ENCODE data around the gene SEC14L3. TPM values are rescaled to one million over a fixed set of nuclear protein-coding genes. Genes with fewer than 3 reads are reported as not detected.

The SEC14L3 gene
- total and polyA plus RNA-seq, 8 donors: 0.05 TPM; not detected in 7

DNA sequence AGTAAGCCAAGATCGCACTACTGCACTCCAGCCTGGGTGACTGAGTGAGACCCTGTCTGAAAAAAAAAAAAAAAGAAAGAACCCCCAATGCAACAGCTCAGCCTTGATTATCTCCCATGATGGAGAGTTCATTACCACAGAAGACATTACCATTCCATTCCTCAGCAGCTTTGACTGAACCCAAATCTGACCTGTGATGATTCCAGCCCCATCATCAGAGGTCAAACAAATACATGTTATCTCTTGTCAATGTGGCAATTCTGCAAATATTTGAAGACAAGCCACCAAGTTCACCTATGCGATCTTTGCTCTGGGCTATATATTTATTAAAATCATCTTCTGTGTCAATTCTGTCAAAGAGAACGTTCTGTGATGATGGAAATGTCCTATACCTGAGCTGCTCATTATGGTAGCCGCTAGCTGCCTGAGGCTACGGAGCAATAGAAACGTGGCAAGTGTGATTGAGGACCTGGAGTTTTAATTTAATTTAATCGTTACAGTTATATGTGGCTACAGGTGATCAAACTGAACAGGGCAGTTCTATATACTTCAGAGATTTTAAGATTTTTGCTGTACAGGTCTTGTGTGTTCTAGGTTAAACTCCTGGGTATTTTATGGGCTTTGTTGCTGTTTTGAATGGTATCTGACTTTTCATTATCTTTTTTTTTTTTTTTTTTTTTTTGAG, 25.8 kb upstream of the SEC14L3 start:
- H3K27ac ChIP-seq: no peak overlapping the region
- DNase-seq (no peak), FAIRE-seq (no peak), ATAC-seq (no peak)
- H3K4me1 ChIP-seq: no peaks in the 10 kb centered on the region
- no peaks in the 10 kb centered on the region for H3K9me3 ChIP-seq
- intact Hi-C loops (cut with DNase I): no loop called here
- TF ChIP-seq CTCF (IDR thresholded peaks at IDR 0.05): no peak
- H3K27me3 ChIP-seq: no peaks in the 10 kb centered on the region
- H3K4me3 ChIP-seq: no peak overlapping the region
- H3K36me3 ChIP-seq: no peaks in the 10 kb centered on the region
- WGBS, 2 donors: 59% methylated on average over 7 of the region's 7 CpGs

- WGBS, 2 donors: 71 to 74% methylated on average over 14 of the region's 14 CpGs
- intact Hi-C loops (cut with DNase I): no loop called here
- TF ChIP-seq CTCF (IDR thresholded peaks at IDR 0.05): no peak
- Histone ChIP-seq H3K4me1 (no peaks in the 10 kb centered on the region), H3K36me3 (no peaks in the 10 kb centered on the region), H3K9me3 (no peaks in the 10 kb centered on the region), H3K27me3 (no peaks in the 10 kb centered on the region), H3K4me3 (no peak overlapping the region), H3K27ac (no peak overlapping the region)
- FAIRE-seq: no peak
- ATAC-seq: no peak
- DNase-seq: no peak
Observed at GRCh38 chr22:30495041-30495784, 23.4 kb upstream of the SEC14L3 start.

DNA sequence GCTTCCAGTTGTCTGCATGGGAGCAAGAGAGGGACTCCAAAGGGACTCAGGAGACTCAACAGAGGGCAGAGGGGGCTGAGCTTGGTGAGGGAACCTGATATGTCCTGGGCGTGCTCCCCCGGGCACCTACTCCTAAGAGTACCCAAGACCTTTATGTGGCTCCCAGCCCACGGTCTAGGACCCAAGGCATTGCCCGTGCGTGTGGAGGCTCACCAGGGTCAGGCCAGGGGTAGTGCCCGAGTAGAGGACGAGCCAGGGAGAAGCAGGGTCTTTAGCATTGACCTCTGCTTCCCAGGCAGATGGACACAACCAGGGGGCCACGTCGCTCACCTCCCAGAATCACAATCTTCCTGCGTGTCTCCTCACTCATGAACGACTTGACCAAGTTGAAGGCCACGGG, 20.3 kb upstream of the SEC14L3 start:
- no peak for DNase-seq
- no peaks in the 10 kb centered on the region for H3K27me3 ChIP-seq
- H3K27ac ChIP-seq: no peak overlapping the region
- H3K9me3 ChIP-seq: no peaks in the 10 kb centered on the region
- no peaks in the 10 kb centered on the region for H3K36me3 ChIP-seq
- 76 to 79% methylated on average over 12 of the region's 12 CpGs for WGBS, 2 donors
- TF ChIP-seq CTCF (IDR thresholded peaks at IDR 0.05): no peak
- ATAC-seq: no peak
- no peaks in the 10 kb centered on the region for H3K4me1 ChIP-seq
- H3K4me3 ChIP-seq: no peak overlapping the region
- no peak for FAIRE-seq
- intact Hi-C loops (cut with DNase I): no loop called here

DNA sequence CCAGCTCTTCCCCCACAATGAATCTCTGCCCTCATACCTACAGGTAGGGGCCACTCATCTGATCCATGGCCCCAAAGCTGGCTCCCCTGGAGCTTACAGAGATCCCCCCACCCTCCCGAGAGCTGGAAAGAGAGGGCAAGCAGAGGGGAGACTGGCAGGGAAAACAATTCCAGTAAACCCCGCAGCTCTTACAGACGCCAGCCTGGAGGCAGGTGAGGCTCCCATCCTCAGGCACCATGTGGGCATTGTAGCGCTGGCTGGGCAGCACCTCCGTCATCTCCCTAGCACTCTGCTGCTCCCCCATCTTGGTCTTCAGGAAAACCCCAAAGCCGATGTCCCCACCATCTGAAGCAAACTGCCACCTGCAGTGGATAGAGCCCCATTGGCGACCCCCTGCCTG, 19.6 kb upstream of the SEC14L3 start:
- H3K27me3 ChIP-seq: no peaks in the 10 kb centered on the region
- DNase-seq: no peak
- H3K36me3 ChIP-seq: no peaks in the 10 kb centered on the region
- WGBS, 2 donors: 82 to 89% methylated on average over 6 to 7 of the region's 7 CpGs
- FAIRE-seq: no peak
- intact Hi-C loops (cut with DNase I): no loop called here
- H3K4me3 ChIP-seq: no peak overlapping the region
- H3K4me1 ChIP-seq: no peaks in the 10 kb centered on the region
- TF ChIP-seq CTCF (IDR thresholded peaks at IDR 0.05): no peak
- H3K27ac ChIP-seq: no peak overlapping the region
- no peaks in the 10 kb centered on the region for H3K9me3 ChIP-seq
- no peak for ATAC-seq

DNA sequence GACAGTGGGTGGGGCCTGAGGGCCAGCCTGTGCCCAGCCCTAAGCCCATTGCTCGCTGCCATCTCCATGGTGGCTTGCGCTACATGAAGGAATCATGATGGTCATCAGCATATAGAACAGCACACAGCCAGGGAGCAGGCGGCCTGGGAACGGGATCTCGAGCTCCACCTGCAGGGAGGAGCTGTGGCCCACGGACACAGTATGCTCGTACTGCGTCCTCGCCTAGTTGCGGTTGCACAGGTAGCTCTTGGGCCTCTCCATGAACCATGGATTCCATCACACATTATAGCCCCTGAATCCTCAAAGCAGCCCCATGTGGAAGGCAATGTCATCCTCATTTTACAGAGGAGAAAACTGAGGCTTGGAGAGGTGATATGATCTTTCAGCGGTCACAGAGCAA, 18.6 kb upstream of the SEC14L3 start:
- H3K27me3 ChIP-seq: no peaks in the 10 kb centered on the region
- DNase-seq (no peak), ATAC-seq (no peak), FAIRE-seq (no peak)
- H3K4me1 ChIP-seq: no peaks in the 10 kb centered on the region
- H3K36me3 ChIP-seq: no peaks in the 10 kb centered on the region
- no peak for TF ChIP-seq CTCF (IDR thresholded peaks at IDR 0.05)
- 67 to 79% methylated on average over 11 of the region's 11 CpGs for WGBS, 2 donors
- H3K4me3 ChIP-seq: no peak overlapping the region
- no peak overlapping the region for H3K27ac ChIP-seq
- no peaks in the 10 kb centered on the region for H3K9me3 ChIP-seq
- intact Hi-C loops (cut with DNase I): no loop called here

Measured in pancreas (tissue), 10 donors.